NK-92 treated with Interleukin-12 subunit alpha and Interleukin-12 subunit beta, amount 100 ng/mL, for 24 hours (cell line): Measurements from ENCODE around the gene PCK2.
A peak's percentile ranks its signal among the peaks of the same experiment; 100 is the strongest.
"Not testable (repeated sequence)": the region's sequence is repeated elsewhere in the genome, so short reads cannot be mapped to it uniquely, and the experiment has no call there.

Experiments used
- DNase-seq: peaks from one replicate; lab custom pipeline; 2025; lab: John Stamatoyannopoulos, UW

PCK2 gene

DNA sequence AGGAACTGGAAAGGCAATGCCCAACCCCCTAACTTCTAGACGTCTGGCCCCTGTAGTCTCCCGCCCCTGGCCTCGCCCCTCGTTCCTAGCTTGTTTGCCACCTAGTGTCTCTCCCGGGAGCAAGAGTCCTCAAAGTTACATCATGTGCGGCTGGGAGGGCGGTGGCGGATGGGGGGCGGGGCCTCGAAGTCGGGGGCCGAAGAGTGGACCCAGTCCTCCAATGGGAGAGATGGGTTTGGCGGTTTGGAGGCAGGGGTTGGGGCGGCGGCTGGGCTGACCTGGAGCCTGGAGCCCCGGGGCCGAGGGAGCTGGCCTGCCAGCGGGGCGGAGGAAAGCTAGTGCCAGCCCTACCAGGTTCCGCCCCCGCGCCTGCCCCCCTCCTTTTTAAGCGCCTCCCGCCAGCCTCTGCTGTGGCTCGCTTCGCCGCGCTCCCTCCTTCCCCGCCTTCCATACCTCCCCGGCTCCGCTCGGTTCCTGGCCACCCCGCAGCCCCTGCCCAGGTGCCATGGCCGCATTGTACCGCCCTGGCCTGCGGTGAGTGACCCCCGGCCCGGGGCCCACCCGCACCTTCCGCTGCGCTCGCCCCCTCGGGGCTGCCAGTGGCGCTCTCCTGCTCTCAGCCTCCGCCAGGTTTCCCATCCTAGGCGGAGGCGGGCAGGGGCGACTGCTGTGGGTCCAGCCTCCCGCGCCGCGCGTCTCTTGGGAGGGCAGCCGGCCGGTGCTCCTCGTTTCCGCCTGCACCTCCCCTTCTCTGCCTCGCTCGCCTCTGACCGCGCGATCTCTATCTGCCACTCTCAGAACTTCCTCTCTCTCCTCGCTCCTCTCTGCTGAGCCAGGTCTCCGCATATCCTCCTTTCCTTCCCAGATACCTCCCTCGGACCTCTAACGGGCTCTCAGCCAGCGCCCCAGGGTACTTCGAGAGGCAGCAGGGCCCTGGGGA is at the start of gene PCK2:
Gene PCK2 (plus strand): TSS at position 411 of the 940 bp plus-strand sequence. CDS start 95 bp downstream, at position 506.
- DNase-seq = peak; percentile 92

DNA sequence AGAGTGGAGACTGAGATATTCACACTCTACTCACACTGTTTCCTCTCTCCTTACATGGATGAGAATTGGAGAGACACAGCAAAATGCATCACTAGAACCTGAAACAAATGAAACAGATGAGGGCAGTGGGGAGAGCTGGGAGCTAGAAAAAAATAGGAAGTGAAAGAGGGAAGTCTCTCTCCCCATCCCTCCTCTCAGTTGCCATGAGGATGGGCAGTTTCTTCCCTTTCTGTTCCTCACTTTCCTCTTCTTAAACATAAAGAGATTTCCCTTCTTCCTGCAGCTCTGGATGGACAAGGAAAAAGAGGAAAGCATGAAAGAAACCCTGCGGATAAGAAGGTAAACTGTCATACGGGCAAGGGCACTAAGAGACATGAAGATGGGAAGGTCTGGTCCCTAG is 45.1 kb upstream of the PCK2 start:
- DNase-seq = not testable (repeated sequence)

DNA sequence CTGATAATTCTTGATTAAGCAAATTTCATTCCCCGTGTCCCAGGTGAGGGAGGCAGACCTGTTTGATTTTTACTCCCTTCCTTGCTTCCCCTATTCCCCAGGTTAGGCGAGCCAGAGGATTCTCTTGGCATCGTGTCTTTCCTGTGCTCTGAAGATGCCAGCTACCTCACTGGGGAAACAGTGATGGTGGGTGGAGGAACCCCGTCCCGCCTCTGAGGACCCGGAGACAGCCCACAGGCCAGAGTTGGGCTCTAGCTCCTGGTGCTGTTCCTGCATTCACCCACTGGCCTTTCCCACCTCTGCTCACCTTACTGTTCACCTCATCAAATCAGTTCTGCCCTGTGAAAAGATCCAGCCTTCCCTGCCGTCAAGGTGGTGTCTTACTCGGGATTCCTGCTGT is 43.4 kb upstream of the PCK2 start:
- DNase-seq = not testable (repeated sequence)

DNA sequence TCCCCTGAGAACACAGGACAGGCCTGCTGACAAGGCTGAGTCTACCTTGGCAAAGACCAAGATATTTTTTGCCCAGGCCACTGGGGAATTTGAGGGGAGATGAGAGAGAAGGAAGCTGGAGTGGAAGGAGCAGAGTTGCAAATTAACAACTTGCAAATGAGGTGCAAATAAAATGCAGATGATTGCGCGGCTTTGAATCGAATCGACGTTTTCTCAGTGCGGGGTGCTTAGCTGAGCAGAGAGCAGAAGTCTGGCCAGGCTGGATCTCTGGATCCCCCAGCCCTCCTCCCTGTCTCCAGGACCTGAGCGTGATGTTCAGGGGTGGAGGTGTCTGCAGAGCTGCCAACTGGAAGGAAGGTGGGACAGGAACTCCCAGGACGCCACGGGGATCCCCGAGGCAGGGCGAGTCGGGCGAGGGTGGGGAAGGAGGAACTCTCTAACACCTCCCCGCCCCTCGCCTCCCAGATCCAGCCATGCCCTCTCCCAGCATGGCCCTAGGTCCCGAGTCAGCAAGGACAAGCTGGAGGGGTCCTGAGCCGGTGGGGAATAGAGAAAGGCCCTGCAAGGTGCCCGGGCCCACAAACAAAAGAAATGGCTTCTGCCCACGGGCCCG is 42.8 kb upstream of the PCK2 start:
- no peak for DNase-seq

DNA sequence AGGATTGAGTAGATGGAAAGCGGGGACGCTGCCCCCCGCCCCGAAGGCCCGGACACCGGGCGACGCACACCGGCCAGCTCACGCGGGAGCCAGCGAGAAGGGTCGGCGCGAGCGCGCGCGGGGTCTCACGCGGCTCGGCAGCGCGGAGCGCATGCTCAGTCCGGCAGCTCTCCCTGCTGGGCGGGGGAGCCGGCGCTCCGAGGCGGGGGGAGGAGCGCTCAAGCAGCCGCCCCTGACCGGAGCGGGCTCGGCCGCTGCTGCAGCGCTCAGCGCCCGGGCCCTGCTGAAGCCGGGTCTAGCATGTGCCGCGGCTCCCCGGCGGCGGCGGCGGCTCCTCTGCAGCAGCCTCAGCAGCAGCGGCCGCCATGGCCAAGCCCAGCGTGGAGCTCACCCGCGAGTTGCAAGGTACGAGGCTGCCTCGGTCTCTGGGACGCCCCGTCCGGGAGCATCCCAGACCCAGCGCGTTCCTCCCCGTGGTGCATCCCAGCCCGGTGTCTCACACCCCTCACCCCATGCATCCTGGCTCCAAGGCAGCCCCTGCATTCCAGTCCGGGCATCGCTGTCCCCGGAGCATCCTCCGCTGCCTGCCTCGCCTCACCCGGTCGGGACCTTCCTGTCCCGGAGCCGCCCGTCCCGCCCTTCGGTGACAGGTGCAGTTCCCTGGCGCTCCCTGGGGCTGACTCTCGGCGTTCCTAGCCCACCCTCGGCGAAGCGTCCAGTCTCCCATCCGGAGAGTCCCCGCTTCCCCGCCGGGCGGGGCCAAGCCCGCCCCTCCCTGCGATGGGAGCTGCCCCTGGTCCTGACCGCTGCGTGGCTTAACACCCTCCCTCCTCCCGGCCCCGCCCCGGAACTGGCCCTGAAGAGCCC is 42.1 kb upstream of the PCK2 start, which contains the start of gene CARMIL3:
Gene CARMIL3 (plus strand): TSS at position 221 of the 867 bp plus-strand sequence. CDS start 145 bp downstream, at position 366.
- peak; percentile 40 for DNase-seq

DNA sequence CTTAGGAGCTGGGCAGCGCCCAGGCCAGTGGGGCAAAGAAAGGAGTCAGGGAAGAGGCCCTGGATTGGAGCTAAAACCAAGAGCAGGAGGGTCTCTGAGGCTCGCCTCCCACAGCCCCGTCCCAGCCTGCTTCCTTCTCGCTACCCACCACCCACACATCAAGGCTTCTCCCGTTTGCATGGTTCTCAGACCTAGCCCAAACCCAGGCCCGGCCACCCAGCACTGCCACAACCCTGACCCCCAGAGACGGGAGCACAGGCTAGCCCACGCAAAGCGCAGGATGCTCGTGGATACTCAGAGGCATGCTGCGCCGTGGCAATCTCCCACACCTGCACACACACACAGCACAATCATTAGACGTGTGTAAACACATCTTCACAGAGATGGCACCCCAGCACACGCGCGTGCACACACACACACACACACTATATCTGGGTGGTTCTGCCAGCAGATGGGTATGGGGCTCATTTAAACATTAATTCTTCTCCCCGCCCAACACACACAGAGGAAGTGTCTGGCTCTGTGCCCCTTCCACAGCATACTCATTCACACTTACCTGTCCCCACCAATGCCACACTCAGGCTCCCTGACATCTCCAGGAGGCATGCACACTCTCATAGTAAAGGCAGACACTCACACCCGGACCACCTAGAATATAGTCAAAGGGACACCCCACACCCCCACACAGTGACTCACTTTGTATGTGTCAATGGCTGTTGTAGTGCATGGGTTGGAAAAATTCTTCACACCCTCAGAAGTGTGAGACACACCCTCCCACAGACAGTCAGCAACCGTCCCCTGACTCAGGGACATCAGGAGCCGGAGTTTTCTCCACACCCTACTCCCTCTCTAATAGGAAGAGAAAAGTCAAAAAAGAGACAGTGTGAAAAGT is 41.2 kb upstream of the PCK2 start:
- DNase-seq = peak; percentile 66

DNA sequence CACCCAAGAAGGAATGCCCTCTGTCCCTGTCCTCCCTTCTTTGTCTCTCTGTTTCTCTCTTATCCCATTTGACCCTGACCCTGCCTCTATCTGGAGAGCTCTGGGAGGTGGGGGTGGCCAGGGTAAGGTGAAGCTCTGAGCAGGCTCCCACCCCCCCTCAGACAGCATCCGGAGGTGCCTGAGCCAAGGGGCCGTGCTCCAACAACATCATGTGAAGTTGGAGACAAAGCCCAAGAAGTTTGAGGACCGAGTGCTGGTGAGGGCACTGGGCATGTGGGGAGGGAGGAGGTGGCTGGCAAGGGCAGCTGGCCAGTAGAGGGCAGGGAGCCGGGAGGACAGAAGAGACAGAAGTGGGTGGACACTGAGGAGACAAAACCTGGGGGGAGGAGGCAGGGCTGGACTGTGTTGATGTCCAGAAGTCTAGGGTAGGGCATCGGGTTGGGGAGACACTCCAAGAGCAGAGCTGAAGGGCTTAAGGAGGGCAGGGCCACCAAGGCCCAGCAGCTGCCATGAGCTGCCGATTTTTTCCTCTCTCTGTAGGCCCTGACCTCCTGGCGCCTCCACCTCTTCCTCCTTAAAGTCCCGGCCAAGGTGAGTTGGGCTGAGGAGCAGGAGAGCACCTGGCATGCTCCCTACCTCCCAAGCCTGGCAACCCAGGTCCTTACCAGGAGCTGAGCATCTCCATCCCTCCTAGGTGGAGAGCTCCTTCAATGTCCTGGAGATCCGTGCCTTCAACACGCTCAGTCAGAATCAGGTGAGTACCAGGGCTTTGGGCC is 40.4 kb upstream of the PCK2 start:
- no peak for DNase-seq

DNA sequence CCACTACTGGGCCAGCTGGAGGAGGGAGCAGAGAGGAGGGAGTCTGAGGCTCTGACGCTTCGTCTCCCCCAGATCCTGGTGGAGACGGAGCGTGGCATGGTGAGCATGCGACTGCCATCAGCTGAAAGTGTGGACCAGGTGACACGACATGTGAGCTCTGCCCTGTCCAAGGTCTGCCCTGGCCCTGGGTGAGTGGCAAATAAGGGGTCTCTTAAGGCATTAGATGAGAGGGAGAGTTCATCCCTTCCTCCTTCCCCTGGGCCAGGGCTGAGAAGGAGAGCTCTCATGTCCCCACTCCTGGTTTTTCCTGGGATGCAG is 39.8 kb upstream of the PCK2 start:
- DNase-seq = no peak

DNA sequence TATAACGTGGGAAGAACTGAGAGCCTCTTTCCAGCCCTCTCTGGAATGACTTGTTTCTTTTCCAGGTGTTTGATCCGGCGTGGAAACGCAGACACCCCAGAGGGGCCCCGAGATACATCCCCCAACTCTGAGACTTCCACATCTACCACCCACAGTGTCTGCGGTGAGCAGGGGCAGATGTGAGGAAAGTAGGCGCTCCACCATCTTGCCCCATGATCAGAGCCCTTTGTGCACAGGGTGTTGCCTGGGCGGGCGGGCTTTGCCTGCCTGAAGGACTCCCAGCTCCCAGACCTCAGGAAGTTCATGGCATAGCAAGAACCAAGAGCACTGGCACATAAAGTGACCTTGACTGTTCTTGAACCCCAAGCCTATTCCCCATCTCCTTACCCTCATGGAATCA is 39.5 kb upstream of the PCK2 start:
- DNase-seq = no peak

DNA sequence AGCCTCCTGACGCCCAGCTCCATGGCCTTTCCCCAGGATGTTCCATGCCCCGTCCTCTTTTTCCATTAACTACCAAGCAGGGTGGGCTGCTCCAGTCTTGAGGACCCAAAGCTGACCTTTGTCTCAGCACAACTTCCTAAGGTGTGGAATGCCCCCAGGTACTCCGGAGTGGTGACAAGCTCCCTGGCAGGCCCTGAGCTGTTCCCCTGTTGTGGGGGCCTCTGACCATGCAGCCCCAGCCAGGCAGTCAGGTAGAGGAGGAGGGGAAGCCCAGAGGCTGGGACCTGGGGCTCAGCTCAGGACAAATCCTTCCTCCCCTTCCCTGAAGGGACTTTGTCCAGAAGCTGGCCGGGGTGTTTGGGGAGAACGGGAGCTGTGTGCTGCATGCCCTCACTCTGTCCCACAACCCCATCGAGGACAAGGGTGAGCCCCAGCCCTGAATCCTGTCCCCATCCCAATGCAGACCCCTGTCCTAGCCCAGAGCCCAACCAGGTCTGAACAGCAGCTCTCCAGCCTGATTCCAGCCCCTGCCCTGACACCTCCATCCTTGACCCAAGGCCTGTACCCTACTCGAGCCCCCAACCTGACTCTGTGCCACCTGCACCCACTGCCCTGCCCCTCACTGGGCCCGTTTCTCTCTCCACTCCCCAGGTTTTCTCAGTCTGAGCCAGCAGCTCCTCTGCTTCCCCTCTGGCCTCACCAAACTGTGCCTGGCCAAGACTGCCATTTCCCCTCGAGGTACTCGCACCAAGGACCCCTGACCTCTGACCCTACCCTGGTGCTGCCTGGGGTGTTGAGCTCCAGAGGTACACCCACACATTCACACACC is 37.9 kb upstream of the PCK2 start:
- DNase-seq = no peak

DNA sequence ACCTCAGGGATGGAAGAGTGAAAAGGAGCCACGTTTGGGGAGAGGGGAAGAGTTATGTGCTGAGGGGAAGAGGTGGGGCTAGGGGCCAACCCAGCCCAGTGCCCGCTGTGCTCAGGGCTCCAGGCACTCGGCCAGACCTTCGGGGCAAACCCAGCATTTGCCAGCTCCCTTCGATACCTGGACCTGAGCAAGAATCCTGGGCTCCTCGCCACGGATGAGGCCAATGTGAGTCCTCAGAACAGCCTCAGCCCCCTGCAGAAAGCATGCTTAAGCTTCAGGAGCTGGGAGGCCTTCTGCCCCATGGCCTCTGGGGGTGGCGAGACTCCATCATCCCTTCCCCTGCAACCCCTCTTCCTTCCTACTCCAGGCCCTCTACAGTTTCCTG is 37.3 kb upstream of the PCK2 start:
- no peak for DNase-seq

DNA sequence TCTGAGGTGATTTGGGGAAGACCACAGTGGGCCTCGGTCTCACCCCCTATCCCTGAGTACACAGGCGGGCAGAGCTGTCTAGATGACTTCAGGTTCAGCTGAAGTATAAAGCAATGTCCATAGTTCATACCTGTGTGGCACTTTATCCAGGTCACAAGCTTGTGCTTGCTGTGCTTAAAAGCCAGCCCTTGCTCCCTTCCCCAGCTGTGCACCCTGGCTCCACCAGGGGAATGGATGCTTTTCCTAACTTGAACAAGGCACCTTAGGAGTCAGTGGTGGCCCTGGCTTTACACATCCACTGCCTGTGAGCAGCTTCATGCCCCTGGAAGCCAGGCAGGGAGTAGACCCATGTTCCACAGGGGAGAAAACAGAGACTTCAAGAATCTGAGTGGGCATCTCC is 36.8 kb upstream of the PCK2 start:
- no peak for DNase-seq

DNA sequence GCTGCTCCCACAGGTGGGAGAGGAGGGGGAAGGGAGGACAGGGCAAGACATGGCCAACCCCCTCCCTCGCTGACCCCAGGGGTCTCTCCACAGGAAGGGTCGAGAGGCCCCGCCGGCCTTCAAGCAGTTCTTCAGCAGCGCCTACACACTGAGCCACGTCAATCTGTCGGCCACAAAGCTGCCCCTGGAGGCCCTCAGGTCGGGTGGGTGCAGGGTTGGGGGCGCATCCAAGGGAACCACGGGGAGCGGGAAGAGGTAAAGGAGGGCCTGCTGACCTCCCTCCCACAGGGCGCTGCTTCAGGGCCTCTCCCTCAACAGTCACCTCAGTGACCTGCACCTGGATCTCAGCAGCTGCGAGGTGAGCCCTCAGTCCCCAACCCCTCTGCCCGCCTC is 36.2 kb upstream of the PCK2 start:
- DNase-seq = no peak

DNA sequence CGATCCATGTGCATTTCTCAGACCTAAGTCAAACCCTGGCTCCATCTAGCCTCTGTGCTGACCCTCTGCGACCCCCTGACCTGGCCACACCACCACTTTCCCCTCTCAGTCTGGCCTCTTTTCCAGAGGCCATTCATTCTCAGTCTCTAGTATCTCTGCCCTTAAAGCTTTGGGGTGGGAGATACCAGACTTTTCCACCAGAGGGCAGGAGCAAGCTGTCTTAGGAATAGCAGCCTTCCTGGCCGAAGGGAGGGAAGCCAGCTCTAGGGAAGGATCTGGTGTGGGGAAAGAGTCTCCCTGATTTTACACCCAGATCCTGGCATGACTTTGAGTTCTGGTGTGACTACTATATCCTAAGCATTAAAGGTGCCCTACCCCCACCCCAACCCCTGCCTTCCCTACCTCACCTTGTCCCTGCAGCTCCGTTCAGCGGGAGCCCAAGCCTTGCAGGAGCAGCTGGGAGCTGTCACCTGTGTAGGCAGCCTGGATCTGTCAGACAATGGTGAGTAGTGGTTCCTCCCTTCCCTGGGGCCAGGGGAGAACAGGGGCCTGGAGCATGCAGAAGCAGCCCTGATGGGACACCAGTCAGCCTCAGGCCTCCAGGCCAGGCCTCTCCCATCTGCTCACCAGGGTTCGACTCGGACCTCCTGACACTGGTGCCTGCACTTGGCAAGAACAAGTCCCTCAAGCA is 35.7 kb upstream of the PCK2 start:
- DNase-seq = no peak

DNA sequence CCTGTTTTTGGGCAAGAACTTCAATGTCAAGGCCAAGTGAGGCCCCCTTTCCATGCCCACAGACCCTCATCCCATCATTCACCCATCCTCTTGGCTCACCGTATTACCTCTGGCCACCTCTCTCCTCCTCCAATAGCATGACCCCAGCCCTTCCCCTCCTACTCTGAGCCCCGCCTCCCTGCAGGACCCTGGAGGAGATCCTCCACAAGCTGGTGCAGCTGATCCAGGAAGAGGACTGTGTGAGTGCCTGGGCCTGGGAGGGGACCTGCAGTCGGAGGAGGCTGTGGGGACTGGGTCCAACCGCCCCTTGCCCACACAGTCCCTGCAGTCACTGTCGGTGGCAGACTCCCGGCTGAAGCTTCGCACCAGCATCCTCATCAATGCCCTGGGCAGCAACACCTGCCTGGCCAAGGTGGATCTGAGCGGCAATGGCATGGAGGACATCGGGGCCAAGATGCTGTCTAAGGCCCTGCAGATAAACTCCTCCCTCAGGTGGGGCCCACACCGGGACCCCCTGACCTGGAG is 35.1 kb upstream of the PCK2 start:
- DNase-seq = no peak

DNA sequence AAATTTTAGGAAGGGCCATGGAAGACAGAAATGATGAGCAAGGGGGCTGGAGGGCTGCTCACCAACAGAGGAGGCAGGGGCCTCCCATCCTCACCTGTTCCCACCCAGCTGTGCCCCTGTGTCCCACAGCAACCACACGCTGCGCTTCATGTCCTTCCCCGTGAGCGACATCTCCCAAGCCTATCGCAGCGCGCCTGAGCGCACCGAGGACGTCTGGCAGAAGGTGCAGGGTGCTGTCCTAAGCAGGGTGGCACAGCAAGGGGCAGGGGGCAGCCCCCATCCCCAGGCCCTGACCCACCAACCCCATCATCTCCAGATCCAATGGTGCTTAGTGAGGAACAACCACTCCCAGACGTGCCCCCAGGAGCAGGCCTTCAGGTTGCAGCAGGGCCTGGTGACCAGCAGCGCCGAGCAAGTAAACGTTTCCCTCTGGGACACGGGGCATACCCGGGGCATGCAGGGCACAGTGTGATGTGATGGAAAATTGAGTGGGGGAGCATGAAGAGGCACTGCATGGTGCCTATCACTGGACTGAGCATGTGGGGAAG is 34.2 kb upstream of the PCK2 start:
- no peak for DNase-seq

DNA sequence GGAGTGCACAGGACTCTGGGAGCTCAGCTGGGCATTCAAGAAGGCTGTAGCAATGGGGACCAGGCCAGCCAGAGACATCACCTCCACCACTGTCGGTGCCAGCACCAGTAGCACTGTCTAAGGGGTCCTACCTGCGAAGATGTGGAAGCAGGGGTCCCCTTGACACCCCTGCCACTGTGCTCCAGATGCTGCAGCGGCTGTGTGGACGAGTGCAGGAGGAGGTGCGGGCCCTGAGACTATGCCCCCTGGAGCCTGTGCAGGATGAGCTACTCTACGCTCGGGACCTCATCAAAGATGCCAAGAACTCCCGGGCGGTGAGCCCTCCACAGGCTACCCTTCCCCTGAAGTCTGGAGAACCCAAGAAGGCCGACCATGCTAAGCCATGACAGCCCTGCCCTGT is 33.7 kb upstream of the PCK2 start:
- no peak for DNase-seq
